B cell (primary cell): Measurements from ENCODE around the gene SLC2A4RG. TPM values are rescaled to one million over a fixed set of nuclear protein-coding genes. Genes with fewer than 3 reads are reported as not detected.
A peak's percentile ranks its signal among the peaks of the same experiment; 100 is the strongest.

Experiments
- ATAC-seq: fragments of 200-7000 bp; cut with Tn5 transposase; one replicate; pipeline ENCODE4 v1.10.0; 2021; ENCODE audit warnings: low read depth, mild to moderate bottlenecking, moderate number of reproducible peaks, moderate library complexity
- CTCF ChIA-PET: fragments of 350-600 bp; sonication (Branson Sonifier 250); formaldehyde crosslinking; loops from one replicate; lab custom pipeline; 2021; ENCODE audit warnings: antibody characterized with exemption, inconsistent platforms; lab: Charles Lee
- POLR2A ChIA-PET: fragments of 350-600 bp; sonication (Branson Sonifier 250); formaldehyde crosslinking; loops from one replicate; lab custom pipeline; 2021; ENCODE audit warnings: antibody characterized with exemption; lab: Charles Lee
- DNase-seq: peaks from one replicate; pipeline ENCODE4 v3.0.0; 2013
- H2AFZ ChIP-seq: 2 replicates; pipeline ENCODE4 v1.6.1; 2012; ENCODE audit warnings: mild to moderate bottlenecking, low read depth, low read length; ENCODE audit not compliant: insufficient read depth, poor library complexity, severe bottlenecking
- H3K27ac ChIP-seq, 2 donors: 1 replicate in 1 of 2; 2 replicates in 1 of 2; pipeline ENCODE4 v1.5.1; 2012 to 2013; ENCODE audit warnings: low read length in 2 of 2, mild to moderate bottlenecking in 2 of 2, moderate library complexity in 1 of 2
- H3K27me3 ChIP-seq, 4 experiments: fragments of 200-600 bp in 1 of 4; sonication (generic) in 1 of 4; replicated peaks in 1 of 4; 1 replicate in 2 of 4; 2 replicates in 2 of 4; pipeline versions ENCODE4 v1.6.1 to v1.7.0; 2013 to 2016; ENCODE audit warnings: low read length in 3 of 4, mild to moderate bottlenecking in 2 of 4, mixed read lengths in 1 of 4, moderate library complexity in 1 of 4; ENCODE audit not compliant: insufficient read depth in 4 of 4, control insufficient read depth in 3 of 4; ENCODE audit errors: control extremely low read depth in 1 of 4
- H3K36me3 ChIP-seq, 2 experiments: replicated peaks in 1 of 2; 1 replicate in 1 of 2; 2 replicates in 1 of 2; pipeline versions ENCODE4 v1.6.1 to v1.7.1; 2013; ENCODE audit warnings: low read length in 1 of 2; ENCODE audit not compliant: insufficient read depth in 2 of 2, control insufficient read depth in 1 of 2; ENCODE audit errors: control extremely low read depth in 1 of 2, extremely low read depth in 1 of 2
- H3K4me1 ChIP-seq, 2 donors: fragments of 200-600 bp in 1 of 2; sonication (generic) in 1 of 2; 1 replicate in 1 of 2; 2 replicates in 1 of 2; pipeline versions ENCODE4 v1.5.1 to v1.6.1; 2013 to 2017; ENCODE audit warnings: low read length in 2 of 2; ENCODE audit not compliant: control insufficient read depth in 2 of 2, insufficient read depth in 2 of 2
- H3K4me2 ChIP-seq: replicated peaks from 2 replicates; pipeline ENCODE3; 2012; ENCODE audit warnings: mild to moderate bottlenecking, low read depth, low read length; ENCODE audit not compliant: poor library complexity, severe bottlenecking
- H3K4me3 ChIP-seq, 5 experiments: fragments of 200-600 bp in 1 of 5; sonication (generic) in 1 of 5; 1 replicate in 3 of 5; 2 replicates in 2 of 5; pipeline versions ENCODE4 v1.5.1 to v1.7.0; 2011 to 2016; ENCODE audit warnings: low read length in 4 of 5, mild to moderate bottlenecking in 4 of 5, low read depth in 2 of 5, control low read depth in 1 of 5, moderate library complexity in 1 of 5; ENCODE audit not compliant: insufficient read depth in 1 of 5; ENCODE audit errors: control extremely low read depth in 1 of 5, extremely low read depth in 1 of 5
- H3K79me2 ChIP-seq: fragments of 200-600 bp; sonication (generic); one replicate; pipeline ENCODE4 v1.6.0; 2016; ENCODE audit warnings: low read length; ENCODE audit not compliant: control insufficient read depth, insufficient read depth
- H3K9ac ChIP-seq: fragments of 200-600 bp; sonication (generic); 2 replicates; pipeline ENCODE4 v1.6.1; 2017; ENCODE audit warnings: mild to moderate bottlenecking, low read length, moderate library complexity
- H3K9me3 ChIP-seq, 3 donors: one replicate each; pipeline versions ENCODE4 v1.6.1 to v1.7.1; 2013; ENCODE audit warnings: low read length in 2 of 3; ENCODE audit not compliant: control insufficient read depth in 2 of 3, insufficient read depth in 1 of 3; ENCODE audit errors: control extremely low read depth in 1 of 3
- H4K20me1 ChIP-seq: 2 replicates; pipeline ENCODE4 v1.6.0; 2012; ENCODE audit warnings: mild to moderate bottlenecking, low read length; ENCODE audit not compliant: insufficient read depth, control insufficient read depth, poor library complexity, severe bottlenecking
- H3K27ac Mint-ChIP-seq: one replicate; pipeline ENCODE4 v1.8.0; 2021; ENCODE audit warnings: mixed read lengths
- H3K27me3 Mint-ChIP-seq: one replicate; pipeline ENCODE4 v1.8.0; 2021; ENCODE audit warnings: mixed read lengths
- H3K4me1 Mint-ChIP-seq: one replicate; pipeline ENCODE4 v1.8.0; 2021; ENCODE audit warnings: mixed read lengths
- H3K4me3 Mint-ChIP-seq: one replicate; pipeline ENCODE4 v1.8.0; 2021; ENCODE audit warnings: mixed read lengths
- H3K9me3 Mint-ChIP-seq: one replicate; pipeline ENCODE4 v1.8.0; 2022; ENCODE audit warnings: mixed read lengths; ENCODE audit not compliant: insufficient read depth
- CTCF ChIP-seq: fragments of 200-600 bp; IDR thresholded peaks from one replicate; pipeline ENCODE4 v1.8.0; 2022; ENCODE audit warnings: antibody characterized with exemption, mild to moderate bottlenecking
- EZH2 ChIP-seq: IDR thresholded peaks from 2 replicates; pipeline ENCODE4 v1.6.1; 2012; ENCODE audit warnings: borderline replicate concordance, low read depth, mild to moderate bottlenecking, moderate library complexity, low read length; ENCODE audit not compliant: insufficient read depth, poor library complexity, severe bottlenecking
- WGBS: methylation state at CpG from one replicate; pipeline ENCODE4 v1.1.5; 2013; ENCODE audit warnings: missing lambda C conversion rate; ENCODE audit not compliant: insufficient coverage; 5-methylcytosine and 5-hydroxymethylcytosine counted together
- intact Hi-C: fragments of 100-400 bp; cut with micrococcal nuclease; formaldehyde crosslinking; loops from one replicate; pipeline ENCODE4 v1.10.0; 2022
- polyA plus RNA-seq: library from polyadenylated mRNA; depleted of rRNA; stranded (reverse); fragments of >200 nt; gene quantifications from 2 replicates; pipeline ENCODE4 v1.2.3, GENCODE V29; 2012
- total RNA-seq, 2 donors: library from RNA; stranded (reverse); fragments of 120-200 nt in 1 of 2; gene quantifications; 1 replicate in 1 of 2; 2 replicates in 1 of 2; pipeline versions ENCODE4 v1.2.3 to v1.2.4, GENCODE V29; 2013 to 2022

The SLC2A4RG gene
- total and polyA plus RNA-seq, 2 donors (not counting 1 experiment from before 2014, with no cell fraction given), result 39.7 to 49.4 TPM

DNA sequence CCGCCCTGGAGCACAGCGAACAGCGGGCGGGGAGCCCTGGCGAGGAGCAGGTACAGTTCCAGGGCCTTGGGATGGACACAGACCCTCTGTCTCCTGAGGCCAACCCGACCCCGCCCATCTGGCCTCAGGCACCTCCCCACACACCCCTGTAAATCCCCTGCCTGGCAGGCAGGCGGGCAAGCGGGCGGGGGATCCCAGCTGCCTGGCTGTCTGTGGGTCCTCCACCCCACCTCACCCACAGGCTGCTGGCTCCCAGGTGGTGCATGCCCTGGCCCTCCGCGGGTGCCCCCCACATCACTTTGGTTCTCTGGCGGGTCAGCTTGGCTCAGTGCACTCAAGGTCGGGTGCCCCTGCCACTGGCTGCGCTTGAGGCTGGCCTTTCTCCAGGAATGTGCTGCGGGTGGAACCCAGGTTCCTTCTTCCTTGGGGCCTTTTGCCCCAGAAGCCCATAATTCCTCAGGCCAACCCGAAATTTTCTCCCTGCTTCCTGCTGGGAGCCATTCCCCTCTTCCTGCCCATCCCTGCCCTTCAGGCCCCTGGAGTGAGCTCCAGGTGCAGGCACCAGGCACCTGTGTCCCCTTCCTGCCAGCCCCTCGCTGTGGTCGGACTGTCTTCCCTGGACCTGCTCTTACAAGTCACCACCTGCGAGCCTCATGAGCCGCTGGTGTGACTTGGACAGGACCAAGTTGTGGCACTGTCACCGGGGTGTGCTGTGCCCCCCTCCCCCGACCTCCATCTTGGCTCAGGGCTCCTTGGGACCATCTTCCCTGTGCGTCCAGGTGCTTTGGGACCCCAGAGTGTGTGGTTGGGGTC, 48.5 kb upstream of the SLC2A4RG start:
- Histone ChIP-seq H3K36me3 (peaks cover 0 to 5% of the 10 kb centered on the region in 2 experiments), H3K4me3 (no peak overlapping the region), H3K9me3 (peaks cover 0 to 5% (median 0%) of the 10 kb centered on the region in 3 donors), H3K27ac (no peak overlapping the region), H3K4me2 (no peak overlapping the region), H4K20me1 (peaks cover 14% of the 10 kb centered on the region), H3K9ac (no peak overlapping the region), H3K79me2 (no peaks in the 10 kb centered on the region), H3K27me3 (peaks cover 0 to 2% (median 0%) of the 10 kb centered on the region in 4 experiments), H2AFZ (no peak overlapping the region), H3K4me1 (peaks cover 3 to 17% of the 10 kb centered on the region in 2 donors)
- no peak for TF ChIP-seq EZH2
- TF ChIP-seq CTCF, result no peak
- Mint-ChIP-seq H3K27ac (peak overlapping the region; percentile 26), H3K4me1 (peaks cover 5% of the 10 kb centered on the region), H3K27me3 (no peaks in the 10 kb centered on the region), H3K9me3 (no peaks in the 10 kb centered on the region), H3K4me3 (no peak overlapping the region)
- ChIA-PET POLR2A (no interaction called here), CTCF (no interaction called here)
- intact Hi-C loops, result no loop called here
- DNase-seq (no peak), ATAC-seq (no peak)
- 88% methylated on average over 22 of the region's 24 CpGs for WGBS
